GM10847 (cell line): Measurements from ENCODE around the gene PRR7.

ENCODE experiments used
- POLR2A ChIP-seq: IDR thresholded peaks from 2 replicates; pipeline ENCODE4 v1.6.1; 2011; ENCODE audit not compliant: insufficient read length; ENCODE audit errors: extremely low read depth

Gene PRR7

DNA sequence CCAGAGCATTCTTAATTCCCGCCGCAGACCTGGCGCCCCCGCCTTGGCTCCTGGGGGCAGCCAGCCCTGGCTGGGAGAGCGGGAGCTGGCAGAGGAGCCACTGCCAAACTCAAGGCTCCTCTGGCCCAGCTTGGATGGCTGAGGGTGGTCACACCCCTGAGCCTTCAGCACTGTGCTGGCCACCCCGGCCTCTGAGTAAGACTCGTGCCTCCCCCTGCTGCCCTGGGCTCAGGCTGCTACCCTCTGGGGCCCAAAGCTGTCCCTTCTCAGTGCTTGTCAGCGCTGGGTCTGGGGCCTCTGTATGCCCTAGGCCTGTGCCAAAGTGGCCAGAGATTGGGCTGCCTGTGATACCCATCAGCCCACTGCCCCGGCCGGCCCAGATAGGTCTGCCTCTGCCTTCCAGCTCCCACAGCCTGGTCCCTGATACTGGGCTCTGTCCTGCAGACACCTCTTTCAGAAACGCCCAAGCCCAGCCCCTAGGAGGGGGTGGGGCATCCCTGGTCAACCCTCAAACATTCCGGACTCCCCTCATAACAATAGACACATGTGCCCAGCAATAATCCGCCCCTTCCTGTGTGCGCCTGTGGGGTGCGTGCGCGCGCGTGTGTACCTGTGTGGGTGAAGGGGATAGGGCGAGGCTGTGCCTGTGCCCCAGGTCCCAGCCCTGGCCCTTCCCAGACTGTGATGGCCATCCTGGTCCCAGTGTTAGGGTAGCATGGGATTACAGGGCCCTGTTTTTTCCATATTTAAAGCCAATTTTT is 4.4 kb upstream of the PRR7 start:
- TF ChIP-seq POLR2A, result no peak

DNA sequence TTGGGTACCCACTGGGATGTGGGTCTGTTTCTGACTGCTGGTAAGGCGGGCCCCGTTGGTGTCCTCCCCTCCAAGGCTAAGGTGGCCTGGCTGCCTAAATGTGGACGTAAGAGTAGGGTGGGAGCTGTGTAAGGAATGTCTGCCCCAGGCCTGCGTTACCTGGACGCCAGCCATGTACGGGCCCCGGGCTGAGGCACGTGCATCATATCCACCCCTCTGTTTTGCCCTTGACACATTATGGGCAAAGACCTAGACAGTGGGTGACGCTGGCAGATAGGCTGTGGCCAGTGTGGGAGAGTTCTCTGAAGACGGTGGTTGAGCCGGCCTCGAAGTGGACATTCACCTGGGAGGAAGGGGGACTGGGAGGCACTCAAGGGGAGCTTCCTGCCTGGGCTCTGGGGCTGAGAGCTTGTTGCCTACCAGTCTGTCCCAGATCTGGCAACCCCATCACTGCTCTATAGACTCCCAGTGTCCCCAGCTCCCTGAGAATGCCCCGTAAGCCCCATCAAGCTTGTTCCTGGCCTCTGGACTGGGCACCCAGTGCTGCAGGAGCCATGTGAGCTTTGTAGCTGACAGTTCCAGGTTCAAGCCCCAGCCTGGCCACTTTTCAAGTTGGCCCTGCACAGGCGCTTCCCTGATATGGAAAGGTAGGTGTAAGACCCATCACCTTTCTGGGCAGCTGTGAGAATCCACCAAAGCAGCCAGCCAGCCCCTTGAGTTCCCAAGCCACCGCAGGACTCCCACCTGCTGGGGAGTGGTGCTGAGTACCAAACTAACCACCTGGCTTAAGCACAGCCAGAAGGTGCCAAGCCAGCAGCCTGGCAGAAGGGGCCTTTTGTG is 3.2 kb upstream of the PRR7 start:
- no peak for TF ChIP-seq POLR2A

DNA sequence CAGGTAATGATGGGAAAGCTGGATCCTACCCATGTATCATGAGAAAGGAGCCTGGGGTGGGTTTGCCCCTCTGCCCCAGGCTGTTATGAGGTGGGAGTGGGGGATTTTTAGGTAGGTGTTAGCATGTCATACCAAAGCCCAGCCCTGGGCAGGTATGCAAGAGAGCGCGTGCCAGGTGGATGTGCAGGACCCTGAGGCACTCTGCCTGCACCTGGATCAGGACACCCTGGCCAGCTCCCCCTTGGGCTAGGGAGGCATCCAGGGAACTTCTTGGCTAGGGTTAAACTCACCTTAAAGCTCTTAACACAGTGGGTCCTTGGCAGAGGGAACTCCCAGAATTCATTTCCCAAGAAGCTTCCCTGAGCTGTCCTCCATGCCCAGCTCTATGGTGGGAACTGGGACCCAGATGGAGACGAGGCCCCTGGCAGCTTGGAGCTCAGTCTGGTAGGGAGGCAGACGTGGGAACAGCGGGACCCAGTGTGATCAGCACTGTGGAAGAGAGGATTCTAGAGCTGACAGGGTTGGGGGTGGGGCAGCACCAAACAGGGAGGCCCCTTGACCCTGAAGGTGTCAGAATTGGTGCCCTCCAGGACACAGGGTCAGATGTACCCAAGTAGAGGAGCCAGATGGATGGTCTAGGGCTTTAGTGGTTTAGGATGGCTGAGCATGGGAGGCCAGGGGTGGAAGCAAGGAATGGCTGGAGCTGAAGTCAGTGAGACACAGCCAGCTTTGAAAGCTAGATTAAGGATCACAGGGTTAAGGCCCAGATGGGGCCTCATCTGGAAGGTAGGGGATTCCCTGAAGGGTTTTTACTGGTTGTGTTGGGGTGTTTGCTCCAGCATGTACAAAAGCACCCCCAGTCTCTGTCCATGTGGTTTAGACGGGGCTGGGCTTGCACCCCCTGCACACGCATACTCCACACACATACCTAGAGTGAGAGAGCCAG is 2.2 kb upstream of the PRR7 start:
- TF ChIP-seq POLR2A, result no peak

DNA sequence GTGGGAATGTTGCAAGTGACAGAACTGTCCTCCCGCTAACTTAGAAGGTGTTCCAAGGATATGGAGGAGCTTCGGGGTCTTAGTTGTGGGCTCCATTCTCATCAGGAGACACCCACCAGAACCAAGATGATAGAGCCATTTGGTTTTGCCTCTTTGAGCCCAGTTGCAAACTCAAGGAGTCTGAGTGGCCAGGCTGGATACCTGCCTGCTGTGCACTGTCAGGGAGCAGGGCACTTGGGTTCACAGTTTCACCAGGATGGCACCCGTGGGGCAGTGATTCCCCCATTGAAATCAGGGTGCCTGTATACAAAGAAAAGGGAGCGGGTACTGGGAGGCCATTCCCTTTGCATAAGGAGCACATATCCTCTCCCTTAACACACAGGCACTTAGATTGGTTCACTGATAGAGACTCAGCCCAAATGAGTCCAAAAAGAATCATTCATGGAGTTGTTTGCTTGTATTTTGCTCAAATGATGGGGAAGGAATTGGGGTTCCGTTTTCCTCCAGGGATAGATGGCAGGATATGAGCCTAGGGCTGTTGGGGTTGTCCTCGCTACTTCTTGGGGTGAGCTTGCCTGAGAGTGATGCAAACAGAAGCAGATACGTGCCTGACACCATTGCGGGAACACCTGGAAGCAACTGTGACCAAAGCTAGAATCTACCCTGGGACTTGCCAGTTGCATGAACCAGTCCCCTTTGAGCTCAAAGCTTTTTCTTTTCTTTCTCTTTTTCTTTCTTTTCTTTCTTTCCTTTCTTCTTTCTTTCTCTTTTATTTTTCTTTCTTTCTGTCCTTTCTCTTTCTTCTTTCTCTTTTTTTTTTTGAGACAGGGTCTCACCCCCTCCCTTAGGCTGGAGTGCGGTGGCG is 1.3 kb upstream of the PRR7 start:
- TF ChIP-seq POLR2A, result no peak

DNA sequence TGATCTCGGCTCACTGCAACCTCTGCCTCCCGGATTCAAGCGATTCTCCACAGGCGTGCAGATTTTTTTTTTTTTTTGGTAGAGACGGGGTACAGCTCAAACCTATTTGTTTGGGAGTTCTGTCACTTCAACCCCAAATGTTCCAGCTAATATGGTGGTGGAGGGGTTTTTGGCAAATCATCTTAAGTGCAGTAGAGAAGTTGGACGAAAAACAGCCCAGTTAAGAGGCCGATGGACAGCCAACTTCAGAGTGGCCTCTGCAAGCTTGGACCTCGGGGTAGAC is 756 bp upstream of the PRR7 start:
- TF ChIP-seq POLR2A, result no peak

DNA sequence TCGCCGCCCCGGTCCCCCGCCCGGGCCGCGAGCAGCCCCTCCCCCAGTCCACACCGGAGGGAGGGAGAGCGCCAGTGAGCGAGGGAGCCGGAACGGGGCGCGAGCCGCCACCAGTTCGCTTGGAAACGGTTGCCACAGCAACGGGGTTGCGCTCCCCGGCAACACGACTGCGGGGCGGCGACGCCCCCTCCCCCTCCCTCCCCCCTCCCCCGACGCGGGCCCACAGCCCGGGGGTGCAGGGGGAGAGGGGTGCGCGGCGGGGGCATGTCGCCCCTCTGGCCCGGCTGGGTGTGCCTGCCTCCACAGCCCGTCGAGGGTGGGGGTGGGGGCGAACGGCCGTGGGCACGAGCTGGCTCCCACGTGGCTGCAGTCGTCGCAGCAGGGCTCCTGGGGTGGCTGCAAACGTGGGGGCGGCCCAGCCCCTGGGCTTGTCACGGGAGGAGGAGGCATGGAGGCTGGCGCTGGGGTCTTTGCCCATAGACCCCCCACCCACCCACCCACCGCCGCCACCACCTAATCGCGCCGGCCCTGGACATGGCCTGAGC is 524 bp downstream of the PRR7 start:
- TF ChIP-seq POLR2A, result no peak

DNA sequence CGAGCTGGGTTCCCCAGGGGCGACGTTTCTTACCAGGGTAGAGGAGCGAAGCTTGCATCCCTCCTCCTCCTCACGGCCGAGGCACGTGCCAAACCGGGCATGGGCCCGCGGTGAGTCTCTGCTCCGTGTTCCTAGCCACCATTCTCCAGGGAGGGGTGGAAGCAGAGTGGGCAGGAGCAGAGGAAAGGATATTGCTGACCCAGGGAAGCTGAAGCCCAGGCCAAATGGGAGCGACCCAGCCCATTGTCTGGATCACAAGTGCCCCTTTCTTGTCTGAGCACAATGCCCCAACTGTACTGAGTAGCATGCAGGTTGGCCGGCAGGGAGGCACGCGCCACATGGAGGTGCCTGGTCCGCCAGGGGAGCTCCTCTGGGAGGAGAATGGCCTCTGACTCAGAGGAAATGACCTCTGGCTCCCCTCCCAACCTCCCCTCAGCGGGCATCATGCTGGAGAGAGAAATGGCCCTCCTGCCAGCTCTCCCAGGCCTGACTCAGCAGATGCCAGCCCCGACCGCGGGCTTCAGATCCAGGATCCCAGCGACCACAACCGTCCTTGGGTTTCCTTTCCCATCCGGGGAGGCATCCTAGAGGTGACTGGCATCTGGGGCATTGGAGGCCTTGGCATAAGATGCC is 1.1 kb downstream of the PRR7 start:
- TF ChIP-seq POLR2A, result no peak

DNA sequence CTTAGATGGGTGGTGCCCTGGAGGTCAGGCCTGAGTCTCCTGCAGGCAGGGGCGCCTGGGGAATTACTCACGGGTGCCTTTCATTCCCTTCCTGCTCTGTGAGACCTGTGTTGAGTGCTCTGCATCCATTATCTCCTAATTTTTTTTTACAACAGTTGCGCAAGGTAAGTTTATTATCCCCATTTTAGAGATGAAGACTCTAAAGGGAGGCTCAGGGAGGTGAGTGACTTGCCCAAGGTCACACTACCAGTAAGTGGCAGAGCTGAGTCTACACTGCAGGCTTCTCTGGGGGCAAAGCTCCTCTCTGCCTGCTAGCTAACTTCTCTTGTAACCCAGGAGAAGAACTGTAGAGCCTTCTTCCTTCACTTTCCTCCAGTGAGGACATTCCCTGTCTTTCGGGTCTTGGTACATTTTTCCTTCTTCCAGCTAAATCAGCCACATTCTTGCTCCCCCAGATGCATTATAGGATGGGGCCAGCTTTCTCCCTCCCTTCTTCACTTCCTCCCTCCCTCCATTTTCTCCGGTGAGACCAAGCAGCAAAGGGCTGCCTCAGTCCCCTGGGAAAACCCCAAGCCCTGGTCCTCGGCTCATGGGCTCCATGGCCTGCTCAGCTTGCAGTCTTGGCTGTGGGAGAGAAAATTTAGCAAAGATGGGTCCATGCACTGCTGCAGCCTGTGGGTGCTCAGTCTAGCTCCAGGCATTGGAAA is 1.8 kb downstream of the PRR7 start:
- TF ChIP-seq POLR2A, result no peak

DNA sequence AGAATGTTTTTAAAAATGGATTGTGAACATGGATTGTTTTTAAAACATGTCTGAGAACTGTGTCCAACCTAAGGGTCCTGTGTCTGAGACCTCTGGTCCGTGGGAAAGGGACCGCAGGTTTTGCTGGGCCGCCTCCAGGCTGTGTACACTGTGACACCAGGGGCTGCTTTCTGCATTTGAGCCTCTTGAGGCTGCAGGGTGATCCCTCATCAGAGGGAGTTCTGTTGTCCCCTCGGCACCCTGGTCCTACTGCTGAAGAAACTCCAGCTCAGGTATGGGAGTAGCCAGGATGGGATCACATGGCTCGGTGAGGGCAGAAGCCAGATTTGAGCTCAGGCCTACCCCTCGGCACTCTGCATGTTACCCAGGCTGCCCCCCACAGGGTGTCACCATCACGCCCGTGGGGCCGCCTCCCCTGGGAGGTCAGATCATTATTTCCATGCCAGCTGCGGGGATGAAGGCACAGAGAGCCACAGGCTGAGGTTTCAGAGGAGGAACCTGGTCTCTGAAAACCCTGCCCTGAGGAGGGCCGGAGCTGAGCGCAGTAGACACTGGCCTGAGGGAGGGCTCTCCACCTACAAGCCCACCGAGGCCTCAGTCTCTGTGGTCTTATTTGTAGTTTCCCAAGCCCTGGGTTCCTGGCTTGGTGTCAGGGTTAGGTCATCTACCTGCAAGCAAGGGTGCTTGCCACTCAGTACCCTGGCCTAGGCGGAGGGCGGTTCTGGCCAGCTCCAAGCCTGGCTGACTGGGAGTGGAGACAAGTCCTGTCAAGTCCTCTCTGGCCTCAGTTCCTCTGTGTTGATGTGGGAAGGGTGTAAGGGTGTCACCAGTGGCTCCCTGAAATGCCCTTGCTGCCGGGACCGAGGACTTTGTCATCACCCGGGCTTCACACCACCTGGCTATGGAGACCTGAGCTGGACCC is 2.8 kb downstream of the PRR7 start:
- no peak for TF ChIP-seq POLR2A

DNA sequence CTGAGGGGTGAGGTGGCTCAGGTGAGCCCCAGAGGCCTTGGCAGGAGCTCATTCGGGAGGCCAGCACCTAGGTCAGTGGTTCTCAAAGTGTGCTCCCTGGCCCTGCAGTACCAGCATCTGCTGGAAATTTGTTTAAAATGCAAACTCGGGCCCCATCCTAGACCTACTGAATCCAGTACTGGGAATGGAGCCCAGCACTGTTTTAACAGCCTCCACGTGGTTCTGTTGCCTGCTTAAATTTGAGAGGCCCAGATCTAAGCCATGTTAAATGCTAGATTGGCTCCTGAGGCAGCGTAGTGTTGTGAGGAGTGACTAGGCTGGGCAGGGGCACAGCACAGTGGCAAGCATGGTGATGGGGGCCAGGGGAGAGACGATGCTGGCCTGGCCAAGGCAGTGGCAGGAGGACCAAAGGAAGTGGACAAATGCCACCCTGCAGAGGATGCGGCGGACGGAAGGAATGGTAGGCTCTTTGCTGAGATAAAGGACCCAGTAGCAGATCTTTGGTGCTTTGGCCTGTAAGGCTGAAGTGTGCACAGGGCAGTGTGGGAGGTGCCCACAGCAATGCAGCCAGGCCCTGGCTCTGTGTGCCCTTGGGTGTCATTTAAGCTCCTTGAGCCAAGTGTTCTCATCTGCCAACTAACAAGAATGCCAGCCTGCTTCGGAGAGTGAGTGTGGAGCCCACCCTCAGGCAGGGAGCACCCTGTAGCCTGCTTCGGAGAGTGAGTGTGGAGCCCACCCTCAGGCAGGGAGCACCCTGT is 4.2 kb downstream of the PRR7 start:
- TF ChIP-seq POLR2A, result no peak

DNA sequence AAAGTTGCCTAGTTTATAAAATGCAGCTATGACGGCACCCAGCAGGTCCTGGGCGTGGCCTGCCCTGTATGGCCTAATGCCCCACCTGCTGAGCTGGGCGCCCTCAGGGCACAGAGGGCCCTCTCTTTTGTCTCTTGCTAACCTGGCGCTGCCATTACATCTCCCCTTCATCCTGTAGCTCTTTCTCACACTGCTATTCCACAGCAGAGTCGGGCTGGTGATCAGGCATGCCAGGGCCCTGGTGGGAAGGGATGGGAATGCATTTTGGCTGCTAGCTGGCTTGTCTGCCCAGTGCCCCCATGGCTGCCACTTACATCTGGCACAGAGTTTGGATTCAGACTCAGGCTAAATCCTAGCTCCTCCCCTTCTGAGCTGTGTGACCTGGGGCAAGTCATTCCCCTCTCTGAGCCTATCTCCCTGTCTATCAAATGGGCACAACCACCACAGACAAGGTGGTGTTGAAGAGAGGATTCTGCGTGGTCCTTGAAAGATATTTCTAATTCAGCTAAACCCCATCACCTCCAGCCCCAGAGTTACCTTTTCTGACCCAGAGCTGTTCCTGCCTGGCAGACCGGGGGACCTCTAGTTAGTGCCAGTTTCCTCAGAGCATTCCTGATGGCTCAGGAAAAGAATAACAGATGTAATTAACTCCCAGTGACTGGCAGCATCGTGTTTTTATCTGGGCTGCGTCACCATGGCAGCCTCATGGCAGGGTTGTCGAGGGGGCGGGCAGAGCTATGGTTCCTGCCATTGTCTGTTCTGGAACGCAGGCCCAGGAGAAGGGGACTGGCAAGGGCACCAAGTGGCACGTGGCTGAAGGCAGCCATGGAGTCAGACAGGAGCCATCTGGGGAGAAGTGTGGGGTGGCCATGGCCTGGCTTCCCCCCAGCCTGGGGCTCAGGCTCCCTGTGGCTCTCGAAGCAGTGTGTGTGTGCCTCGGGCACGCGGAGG is 6.3 kb downstream of the PRR7 start:
- TF ChIP-seq POLR2A, result no peak
